Right lobe of liver (tissue), 6 donors: ENCODE results near the gene NUAK1. TPM values are rescaled to one million over a fixed set of nuclear protein-coding genes. Genes with fewer than 3 reads are reported as not detected.

ENCODE experiments used
- ATAC-seq, 4 donors: fragments of 200-7000 bp; cut with Tn5 transposase; one replicate each; pipeline ENCODE4 v1.9.1; 2020; ENCODE audit warnings: mild to moderate bottlenecking in 4 of 4, moderate library complexity in 4 of 4
- DNase-seq, 3 donors: peaks; one replicate each; pipeline ENCODE4 v3.0.0-alpha.2; 2020
- H3K27ac ChIP-seq, 3 donors: fragments of 200-600 bp; one replicate each; pipeline ENCODE4 v1.8.0; 2022
- H3K27me3 ChIP-seq, 2 donors: fragments of 200-600 bp; one replicate each; pipeline ENCODE4 v1.8.0; 2022
- H3K36me3 ChIP-seq, 4 donors: fragments of 200-600 bp; sonication (generic) in 1 of 4; one replicate each; pipeline versions ENCODE4 v1.5.1 to v1.8.0; 2017 to 2022; ENCODE audit warnings: control low read depth in 1 of 4
- H3K4me1 ChIP-seq, 4 donors: fragments of 200-600 bp; sonication (generic) in 1 of 4; one replicate each; pipeline versions ENCODE4 v1.5.1 to v1.8.0; 2017 to 2022; ENCODE audit warnings: control low read depth in 1 of 4
- H3K4me3 ChIP-seq, 3 donors: fragments of 200-600 bp; one replicate each; pipeline ENCODE4 v1.8.0; 2022
- H3K9me3 ChIP-seq, 4 donors: fragments of 200-600 bp; sonication (generic) in 1 of 4; one replicate each; pipeline versions ENCODE4 v1.5.1 to v1.8.0; 2017 to 2022; ENCODE audit warnings: control low read depth in 1 of 4
- CTCF ChIP-seq, 4 donors: fragments of 200-600 bp in 3 of 4; fragments of 450-650 bp in 1 of 4; IDR thresholded peaks; one replicate each; pipeline versions ENCODE4 v1.5.1 to v1.8.0; 2016 to 2022; ENCODE audit warnings: antibody characterized with exemption in 4 of 4, mild to moderate bottlenecking in 2 of 4
- POLR2A ChIP-seq: fragments of 450-650 bp; IDR thresholded peaks from one replicate; pipeline ENCODE4 v1.6.1; 2017; ENCODE audit warnings: antibody characterized with exemption, mild to moderate bottlenecking
- WGBS: methylation state at CpG from one replicate; pipeline ENCODE4 v1.1.6; 2018; ENCODE audit warnings: low coverage, low lambda C conversion rate; ENCODE audit not compliant: insufficient coverage; ENCODE audit errors: missing lambda C conversion rate; 5-methylcytosine and 5-hydroxymethylcytosine counted together
- intact Hi-C, 2 donors: fragments of 100-400 bp; cut with DNase I; formaldehyde crosslinking; loops; one replicate each; pipeline versions ENCODE4 v1.11.2 to v1.14.1; 2022
- total RNA-seq, 6 experiments: library from RNA; depleted of rRNA in 2 of 6; stranded (reverse); fragments of >200 nt in 2 of 6; fragmentation: NEBNext Ultra II Directional in 3 of 6; extraction: Animal tissue kit (Norgen Biotek cat#: 25700) in 3 of 6; gene quantifications; one replicate each; pipeline versions ENCODE4 v1.1.0 to v1.2.4, GENCODE V29; 2016 to 2023
- donor health status: DM: no; HTN: yes; CAD: no.
- donor health status: DM: no; HTN: no; CAD: no.
- donor health status: DM: no; HTN: no; CAD: no.
- donor health status: DM: no; HTN: yes; CAD: no.
- donor health status: DM: no; HTN: yes; CAD: no.

NUAK1 gene
- total RNA-seq, 6 experiments from 2014 or later: 2.0 to 11.0 (median 3.5) TPM

DNA sequence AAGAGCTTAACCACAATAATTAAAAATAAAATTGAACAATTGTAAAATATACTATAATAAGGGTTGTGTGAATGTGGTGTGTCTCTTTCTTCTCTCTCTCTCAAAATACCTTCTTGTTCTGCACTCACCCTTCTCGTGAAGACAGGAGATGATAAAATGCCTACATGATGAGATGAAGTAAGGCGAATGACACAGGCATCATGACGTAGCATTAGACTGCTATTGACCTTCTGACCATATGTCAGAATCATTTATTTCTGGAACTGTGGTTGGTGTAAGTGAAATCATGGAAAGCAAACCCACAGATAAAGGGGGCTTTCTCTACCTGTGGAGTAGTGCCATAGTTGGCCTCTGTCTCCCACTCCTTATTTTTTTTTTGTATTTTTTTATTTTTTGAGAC lies 37.8 kb upstream of the NUAK1 start:
- ATAC-seq (no peak), DNase-seq (no peak)
- H3K36me3 ChIP-seq: no peaks in the 10 kb centered on the region
- TF ChIP-seq CTCF (IDR thresholded peaks at IDR 0.05): no peak
- no peaks in the 10 kb centered on the region for H3K27me3 ChIP-seq
- H3K4me1 ChIP-seq: no peaks in the 10 kb centered on the region
- H3K27ac ChIP-seq: no peak overlapping the region
- no peaks in the 10 kb centered on the region for H3K9me3 ChIP-seq
- H3K4me3 ChIP-seq: no peak overlapping the region
- intact Hi-C loops: no loop called here
- 74% methylated on average over 3 of the region's 3 CpGs for WGBS

DNA sequence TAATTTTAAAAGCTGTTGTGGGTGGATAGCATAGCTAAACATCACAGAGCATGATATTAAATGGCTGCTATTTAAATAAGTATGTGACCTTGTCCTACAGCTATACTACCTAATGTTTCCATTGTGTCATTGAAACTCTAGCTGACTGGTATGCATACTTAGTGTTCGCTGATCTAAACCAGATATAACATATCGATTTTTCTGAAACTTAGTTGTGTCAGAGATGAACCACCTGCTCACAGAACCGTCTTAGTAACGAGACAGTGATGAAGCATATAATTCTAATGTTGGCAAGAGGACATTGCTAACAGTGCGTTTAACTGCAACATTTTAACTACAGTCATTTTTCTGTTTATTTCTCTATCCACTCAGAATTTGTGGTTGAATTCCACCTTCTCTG lies 36.1 kb upstream of the NUAK1 start:
- Histone ChIP-seq H3K4me1 (no peaks in the 10 kb centered on the region), H3K27me3 (no peaks in the 10 kb centered on the region), H3K4me3 (no peak overlapping the region), H3K36me3 (no peaks in the 10 kb centered on the region), H3K9me3 (no peaks in the 10 kb centered on the region), H3K27ac (no peak overlapping the region)
- ATAC-seq: no peak
- DNase-seq: no peak
- 85% methylated on average over 5 of the region's 5 CpGs for WGBS
- TF ChIP-seq CTCF (IDR thresholded peaks at IDR 0.05) (no peak), POLR2A (no peak)
- intact Hi-C loops: no loop called here

- Histone ChIP-seq H3K27ac (no peak overlapping the region), H3K4me3 (no peak overlapping the region), H3K4me1 (no peaks in the 10 kb centered on the region), H3K27me3 (no peaks in the 10 kb centered on the region), H3K9me3 (no peaks in the 10 kb centered on the region), H3K36me3 (no peaks in the 10 kb centered on the region)
- intact Hi-C loops: no loop called here
- TF ChIP-seq CTCF (IDR thresholded peaks at IDR 0.05) (no peak), POLR2A (no peak)
- WGBS: 50% methylated on average over 1 of the region's 1 CpG
- no peak for ATAC-seq
- DNase-seq: no peak
These were observed 34.7 kb upstream of the NUAK1 start for GRCh38 chr12:106173442-106173841.

DNA sequence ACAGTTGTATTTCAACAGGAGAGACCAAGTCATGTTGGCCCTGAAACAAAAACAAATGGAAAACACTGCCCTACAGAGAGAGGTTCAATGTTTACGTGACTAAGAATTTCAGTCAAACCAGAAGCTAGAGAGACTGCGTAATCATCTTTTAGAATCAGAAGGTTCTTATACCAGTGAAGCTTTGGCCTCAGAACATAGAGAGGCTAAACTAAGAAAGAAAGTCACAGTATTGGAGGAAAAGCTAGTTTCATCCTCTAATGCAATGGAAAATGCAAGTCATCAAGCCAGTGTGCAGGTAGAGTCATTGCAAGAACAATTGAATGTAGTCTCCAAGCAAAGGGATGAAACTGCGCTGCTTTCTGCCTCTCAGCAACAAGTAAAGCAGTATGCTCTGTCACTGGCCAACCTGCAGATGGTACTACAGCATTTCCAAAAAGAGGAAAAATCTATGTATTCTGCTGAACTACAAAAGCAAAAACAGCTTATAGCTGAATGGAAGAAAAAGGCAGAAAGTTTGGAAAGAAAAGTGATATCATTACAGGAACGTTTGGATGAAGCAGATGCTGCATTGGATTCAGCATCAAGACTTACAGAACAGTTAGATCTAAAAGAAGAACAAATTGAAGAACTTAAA lies 32.5 kb upstream of the NUAK1 start:
- TF ChIP-seq CTCF (IDR thresholded peaks at IDR 0.05) (peak in 1 of 4 donors; percentile 29), POLR2A (no peak)
- Histone ChIP-seq H3K27me3 (no peaks in the 10 kb centered on the region), H3K4me1 (no peaks in the 10 kb centered on the region), H3K36me3 (no peaks in the 10 kb centered on the region), H3K27ac (no peak overlapping the region), H3K9me3 (no peaks in the 10 kb centered on the region), H3K4me3 (no peak overlapping the region)
- whole genome bisulfite sequencing: 74% methylated on average over 3 of the region's 4 CpGs
- intact Hi-C loops: no loop called here
- DNase-seq: no peak
- no peak for ATAC-seq

DNA sequence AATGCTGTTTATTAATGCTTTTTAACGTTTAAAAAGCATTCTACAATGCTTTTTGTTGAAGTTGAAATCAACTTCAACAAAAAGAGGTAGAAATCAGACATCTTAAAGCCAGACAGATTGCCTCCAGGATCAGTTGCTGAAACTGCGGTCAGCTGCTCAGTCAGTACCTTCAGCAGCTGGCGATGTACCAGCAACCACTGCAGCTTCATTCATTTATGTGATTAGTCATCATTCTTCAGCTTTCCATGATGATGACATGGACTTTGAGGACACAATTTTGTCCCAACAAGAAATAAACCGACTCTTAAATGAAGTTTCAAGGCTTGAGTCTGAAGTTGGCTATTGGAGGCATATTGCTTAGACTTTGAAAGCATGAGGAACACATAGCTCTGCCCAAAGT lies 31.5 kb upstream of the NUAK1 start:
- Histone ChIP-seq H3K27ac (no peak overlapping the region), H3K27me3 (no peaks in the 10 kb centered on the region), H3K4me3 (no peak overlapping the region), H3K36me3 (no peaks in the 10 kb centered on the region), H3K4me1 (no peaks in the 10 kb centered on the region), H3K9me3 (no peaks in the 10 kb centered on the region)
- no peak for DNase-seq
- intact Hi-C loops: no loop called here
- TF ChIP-seq POLR2A: no peak
- TF ChIP-seq CTCF (IDR thresholded peaks at IDR 0.05): no peak
- WGBS: 66% methylated on average over 4 of the region's 4 CpGs
- ATAC-seq: no peak
